Astrocyte of the cerebellum (primary cell): ENCODE measurements around the gene ST7L.

Source experiments
- DNase-seq: peaks from one replicate; pipeline ENCODE4 v3.0.0-alpha.2; 2011; ENCODE audit warnings: low read depth
- H3K4me3 ChIP-seq: 2 replicates; pipeline ENCODE4 v1.5.1; 2011; ENCODE audit warnings: mild to moderate bottlenecking, low read depth, low read length, moderate library complexity
- CTCF ChIP-seq: IDR thresholded peaks from 2 replicates; pipeline ENCODE4 v1.5.1; 2012; ENCODE audit warnings: low read length, low read depth, moderate library complexity, mild to moderate bottlenecking; ENCODE audit errors: missing control alignments
- in situ Hi-C: cut with HindIII; loops from 2 replicates; pipeline ENCODE4 v1.10.0; 2017; ENCODE audit warnings: low sequenced_read_pairs

Gene ST7L

GRCh38 chr1:112527266-112528010 is 91.5 kb downstream of the ST7L start:
- peak; percentile 74 for DNase-seq
- in situ Hi-C loops = no loop called here

GRCh38 chr1:112524986-112525385 is 94.0 kb downstream of the ST7L start:
- in situ Hi-C loops = no loop called here
- no peak for DNase-seq
- no peak for TF ChIP-seq CTCF
- no peak overlapping the region for H3K4me3 ChIP-seq

More at GRCh38 chr1:112527266-112528010, 91.5 kb downstream of the ST7L start:
- no peak for TF ChIP-seq CTCF
- no peak overlapping the region for H3K4me3 ChIP-seq

GRCh38 chr1:112524251-112524650 is 94.7 kb downstream of the ST7L start:
- DNase-seq = peak; percentile 91
- no peak overlapping the region for H3K4me3 ChIP-seq
- TF ChIP-seq CTCF = no peak
- in situ Hi-C loops = no loop called here

- no peak overlapping the region for H3K4me3 ChIP-seq
- in situ Hi-C loops = no loop called here
- TF ChIP-seq CTCF = no peak
- DNase-seq = peak; percentile 97
Observed at GRCh38 chr1:112522621-112523020, 96.3 kb downstream of the ST7L start.

GRCh38 chr1:112520166-112520565 is 98.8 kb downstream of the ST7L start:
- in situ Hi-C loops = no loop called here
- no peak for DNase-seq
- H3K4me3 ChIP-seq = no peak overlapping the region
- TF ChIP-seq CTCF = no peak

GRCh38 chr1:112518186-112518585 is 100.8 kb downstream of the ST7L start:
- TF ChIP-seq CTCF = no peak
- no peak for DNase-seq
- H3K4me3 ChIP-seq = no peak overlapping the region
- in situ Hi-C loops = no loop called here
